ENCODE measurements around the gene BMPR1B. TPM values are rescaled to one million over a fixed set of nuclear protein-coding genes. Genes with fewer than 3 reads are reported as not detected.

BMPR1B gene
- total and polyA plus RNA-seq, 2 of the 8 experiments (the other 6 are each of a cell fraction or from before 2014, with no cell fraction given), result 0.14 to 1.1 TPM

DNA sequence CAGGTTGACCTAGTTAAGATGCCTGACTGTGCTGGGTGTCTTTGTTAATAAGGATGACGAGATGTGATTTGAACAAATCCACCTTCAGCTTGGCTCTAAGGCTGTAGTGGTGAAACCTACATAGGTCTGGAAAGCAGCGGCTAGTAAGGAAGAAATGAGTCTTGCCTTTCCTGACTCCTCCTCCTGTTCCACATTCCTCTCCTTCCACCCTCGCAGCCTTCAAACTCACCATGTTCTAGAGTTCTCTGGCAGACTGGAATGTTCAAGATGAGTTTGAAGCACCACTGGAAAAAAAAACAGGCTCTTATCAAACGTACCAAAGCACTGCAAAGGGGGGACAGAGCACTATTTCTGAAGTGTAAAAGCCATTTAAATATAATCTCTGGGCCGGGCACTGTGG, 395.4 kb downstream of the BMPR1B start (continued):
- TF ChIP-seq, protein P1, sequence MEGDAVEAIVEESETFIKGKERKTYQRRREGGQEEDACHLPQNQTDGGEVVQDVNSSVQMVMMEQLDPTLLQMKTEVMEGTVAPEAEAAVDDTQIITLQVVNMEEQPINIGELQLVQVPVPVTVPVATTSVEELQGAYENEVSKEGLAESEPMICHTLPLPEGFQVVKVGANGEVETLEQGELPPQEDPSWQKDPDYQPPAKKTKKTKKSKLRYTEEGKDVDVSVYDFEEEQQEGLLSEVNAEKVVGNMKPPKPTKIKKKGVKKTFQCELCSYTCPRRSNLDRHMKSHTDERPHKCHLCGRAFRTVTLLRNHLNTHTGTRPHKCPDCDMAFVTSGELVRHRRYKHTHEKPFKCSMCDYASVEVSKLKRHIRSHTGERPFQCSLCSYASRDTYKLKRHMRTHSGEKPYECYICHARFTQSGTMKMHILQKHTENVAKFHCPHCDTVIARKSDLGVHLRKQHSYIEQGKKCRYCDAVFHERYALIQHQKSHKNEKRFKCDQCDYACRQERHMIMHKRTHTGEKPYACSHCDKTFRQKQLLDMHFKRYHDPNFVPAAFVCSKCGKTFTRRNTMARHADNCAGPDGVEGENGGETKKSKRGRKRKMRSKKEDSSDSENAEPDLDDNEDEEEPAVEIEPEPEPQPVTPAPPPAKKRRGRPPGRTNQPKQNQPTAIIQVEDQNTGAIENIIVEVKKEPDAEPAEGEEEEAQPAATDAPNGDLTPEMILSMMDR (IDR thresholded peaks at IDR 0.05; ENCODE audit: control extremely low read depth in 1 of 3, insufficient read depth in 1 of 3, low read depth in 1 of 3, low read length in 3 of 3), result no peak
- no peak for TF ChIP-seq RAD21 (IDR thresholded peaks at IDR 0.05 in 1 of 2, conservative IDR thresholded peaks at IDR 0.05 in 1 of 2; ENCODE audit: low read depth in 2 of 2, low read length in 2 of 2)
- TF ChIP-seq CBX8 (IDR thresholded peaks at IDR 0.05; ENCODE audit: borderline replicate concordance, low read depth, low read length), result no peak
- no peak for TF ChIP-seq RXRA (IDR thresholded peaks at IDR 0.05; ENCODE audit: insufficient read depth, low read depth, low read length)

Data from H1 (cell line).